ENCODE data around the gene PTF1A. TPM values are rescaled to one million over a fixed set of nuclear protein-coding genes. Genes with fewer than 3 reads are reported as not detected.

The PTF1A gene
- total and polyA plus RNA-seq, 8 donors, result 16.8 to 70.8 (median 45.4) TPM

GRCh38 chr10:23200997-23201652 is 9.0 kb downstream of the PTF1A start:
- Histone ChIP-seq H3K27me3 (no peaks in the 10 kb centered on the region), H3K36me3 (no peaks in the 10 kb centered on the region), H3K9me3 (no peaks in the 10 kb centered on the region), H3K4me3 (peak overlapping the region in 2 of 4 donors; percentile 55 to 60), H3K27ac (peak overlapping the region; percentile 31 to 95 (median 64)), H3K4me1 (peaks cover 6 to 28% (median 27%) of the 10 kb centered on the region in 3 donors)
- TF ChIP-seq, protein P1, sequence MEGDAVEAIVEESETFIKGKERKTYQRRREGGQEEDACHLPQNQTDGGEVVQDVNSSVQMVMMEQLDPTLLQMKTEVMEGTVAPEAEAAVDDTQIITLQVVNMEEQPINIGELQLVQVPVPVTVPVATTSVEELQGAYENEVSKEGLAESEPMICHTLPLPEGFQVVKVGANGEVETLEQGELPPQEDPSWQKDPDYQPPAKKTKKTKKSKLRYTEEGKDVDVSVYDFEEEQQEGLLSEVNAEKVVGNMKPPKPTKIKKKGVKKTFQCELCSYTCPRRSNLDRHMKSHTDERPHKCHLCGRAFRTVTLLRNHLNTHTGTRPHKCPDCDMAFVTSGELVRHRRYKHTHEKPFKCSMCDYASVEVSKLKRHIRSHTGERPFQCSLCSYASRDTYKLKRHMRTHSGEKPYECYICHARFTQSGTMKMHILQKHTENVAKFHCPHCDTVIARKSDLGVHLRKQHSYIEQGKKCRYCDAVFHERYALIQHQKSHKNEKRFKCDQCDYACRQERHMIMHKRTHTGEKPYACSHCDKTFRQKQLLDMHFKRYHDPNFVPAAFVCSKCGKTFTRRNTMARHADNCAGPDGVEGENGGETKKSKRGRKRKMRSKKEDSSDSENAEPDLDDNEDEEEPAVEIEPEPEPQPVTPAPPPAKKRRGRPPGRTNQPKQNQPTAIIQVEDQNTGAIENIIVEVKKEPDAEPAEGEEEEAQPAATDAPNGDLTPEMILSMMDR (IDR thresholded peaks at IDR 0.05), result no peak
- intact Hi-C loops (cut with DNase I), result loop anchor here in 1 of 3 donors (10.0 kb wide), 1 partner anchor 54 kb away; no protein-coding TSS in a partner anchor
- no peak for FAIRE-seq
- WGBS, 2 donors, result 1 to 4% methylated on average over 11 of the region's 11 CpGs
- DNase-seq, result peak in 1 of 6 donors; percentile 54
- peak; percentile 29 to 49 (median 42) for ATAC-seq

- peaks cover 6 to 28% (median 26%) of the 10 kb centered on the region in 3 donors for H3K4me1 ChIP-seq
- H3K9me3 ChIP-seq, result no peaks in the 10 kb centered on the region
- TF ChIP-seq, protein P1 (IDR thresholded peaks at IDR 0.05), result no peak
- no peak for ATAC-seq
- H3K27ac ChIP-seq, result peak overlapping the region in 3 of 4 donors; percentile 34 to 95 (median 94)
- H3K36me3 ChIP-seq, result no peaks in the 10 kb centered on the region
- no peak for DNase-seq
- 2% methylated on average over 4 of the region's 4 CpGs for WGBS, 2 donors
- no peaks in the 10 kb centered on the region for H3K27me3 ChIP-seq
- intact Hi-C loops (cut with DNase I), result loop anchor here in 1 of 3 donors (10.0 kb wide), 1 partner anchor 53 kb away; no protein-coding TSS in a partner anchor
- no peak for FAIRE-seq
- H3K4me3 ChIP-seq, result peak overlapping the region in 1 of 4 donors; percentile 5
Measured at GRCh38 chr10:23201837-23202236, 9.7 kb downstream of the PTF1A start.

DNA sequence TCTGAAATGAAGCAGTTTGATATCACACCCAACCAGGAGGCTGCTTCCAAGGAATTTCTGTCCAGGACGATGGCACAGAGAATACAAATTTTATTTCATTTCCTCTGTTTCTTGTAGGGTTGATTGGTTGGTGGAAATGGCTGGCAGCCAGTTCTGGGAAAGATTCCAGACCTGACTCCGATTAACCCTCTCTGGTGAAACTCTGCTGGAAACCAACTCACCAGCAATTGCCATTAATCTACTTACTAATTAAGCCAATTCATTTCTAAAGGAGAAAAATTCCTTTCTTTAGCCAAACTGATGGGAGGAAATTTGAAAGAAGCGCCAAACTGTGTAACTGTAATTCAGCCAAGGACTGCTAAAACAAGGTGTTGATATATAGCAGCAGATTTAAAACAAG is 10.7 kb downstream of the PTF1A start:
- intact Hi-C loops (cut with DNase I), result loop anchor here in 1 of 3 donors (10.0 kb wide), 1 partner anchor 52 kb away; no protein-coding TSS in a partner anchor
- H3K9me3 ChIP-seq, result no peaks in the 10 kb centered on the region
- FAIRE-seq, result no peak
- no peaks in the 10 kb centered on the region for H3K27me3 ChIP-seq
- H3K4me3 ChIP-seq, result no peak overlapping the region
- ATAC-seq, result peak in 1 of 4 donors; percentile 30
- TF ChIP-seq, protein P1 (IDR thresholded peaks at IDR 0.05), result no peak
- H3K36me3 ChIP-seq, result no peaks in the 10 kb centered on the region
- WGBS, 2 donors, result 9 to 15% methylated on average over 3 of the region's 3 CpGs
- DNase-seq, result peak in 3 of 6 donors; percentile 49 to 63 (median 57)
- H3K27ac ChIP-seq, result peak overlapping the region in 2 of 4 donors; percentile 94 to 95
- H3K4me1 ChIP-seq, result peaks cover 3 to 25% (median 18%) of the 10 kb centered on the region in 3 donors

DNA sequence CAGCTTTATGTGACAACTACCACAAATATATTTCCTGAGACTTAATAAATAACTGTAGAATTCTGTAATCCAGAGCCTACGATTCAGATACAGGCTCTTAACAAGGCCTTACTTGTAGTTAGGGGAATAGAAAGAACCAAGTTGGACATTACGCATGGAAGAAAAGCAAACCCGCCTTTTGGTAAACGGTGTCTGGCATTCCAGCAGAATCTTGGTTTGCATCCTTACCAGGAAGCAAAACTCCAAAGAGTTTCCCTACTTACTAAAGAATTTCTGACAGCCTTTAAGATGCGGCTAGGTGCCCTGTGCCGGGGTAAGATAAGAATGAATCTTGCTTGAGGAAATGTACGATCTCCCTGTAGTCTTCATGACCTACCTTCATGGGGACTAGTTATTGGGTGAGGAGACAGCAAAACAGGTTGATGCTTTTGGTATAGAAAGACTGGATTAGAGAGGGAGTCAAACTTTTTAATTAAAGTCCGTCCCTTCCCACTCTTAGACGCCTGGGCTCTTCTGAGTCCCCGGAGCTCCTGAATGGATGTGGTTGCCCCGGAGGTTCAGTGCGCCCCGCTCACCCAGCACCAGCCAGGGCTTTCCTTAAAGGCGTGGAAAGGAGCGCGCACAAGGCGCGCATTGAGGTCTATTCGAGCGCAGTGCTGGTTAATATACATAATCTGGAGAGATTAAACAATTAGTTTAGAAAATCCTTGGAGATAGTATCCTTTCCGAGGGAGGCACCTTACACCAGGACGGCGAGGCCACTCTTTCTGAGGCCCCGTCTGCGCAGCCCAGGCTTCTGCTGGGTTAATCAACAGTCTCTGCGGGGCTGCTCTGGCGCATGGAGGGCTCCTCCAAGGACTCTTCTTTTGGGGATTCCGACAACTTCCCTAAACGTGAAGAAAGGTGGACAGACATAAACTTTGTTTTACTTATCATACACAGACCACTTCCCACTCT is 11.5 kb downstream of the PTF1A start:
- no peak for FAIRE-seq
- TF ChIP-seq, protein P1 (IDR thresholded peaks at IDR 0.05), result no peak
- Histone ChIP-seq H3K36me3 (no peaks in the 10 kb centered on the region), H3K9me3 (no peaks in the 10 kb centered on the region), H3K27ac (peak overlapping the region in 1 of 4 donors; percentile 3), H3K4me1 (peaks cover 0 to 20% (median 15%) of the 10 kb centered on the region in 3 donors), H3K4me3 (no peak overlapping the region), H3K27me3 (no peaks in the 10 kb centered on the region)
- ATAC-seq, result no peak
- intact Hi-C loops (cut with DNase I), result loop anchor here in 1 of 3 donors (10.0 kb wide), 1 partner anchor 51 kb away; no protein-coding TSS in a partner anchor
- no peak for DNase-seq
- 76 to 79% methylated on average over 29 of the region's 29 CpGs for WGBS, 2 donors
